22Rv1 (cell line): ENCODE results near the gene PIH1D2.

Experiments used
- H3K27ac ChIP-seq: fragments of 450-650 bp; 2 replicates; pipeline ENCODE4 v1.5.1; 2017
- CTCF ChIP-seq: fragments of 450-650 bp; IDR thresholded peaks from 2 replicates; pipeline ENCODE4 v1.5.1; 2017; ENCODE audit warnings: mild to moderate bottlenecking
- ZFX ChIP-seq: fragments of 450-650 bp; IDR thresholded peaks from 2 replicates; pipeline ENCODE4 v1.6.1; 2017; ENCODE audit warnings: antibody characterized with exemption, borderline replicate concordance

PIH1D2 gene

GRCh38 chr11:112087212-112087611 is 13.4 kb upstream of the PIH1D2 start:
- TF ChIP-seq CTCF (no peak), ZFX (no peak)
- H3K27ac ChIP-seq = peak overlapping the region; percentile 76

DNA sequence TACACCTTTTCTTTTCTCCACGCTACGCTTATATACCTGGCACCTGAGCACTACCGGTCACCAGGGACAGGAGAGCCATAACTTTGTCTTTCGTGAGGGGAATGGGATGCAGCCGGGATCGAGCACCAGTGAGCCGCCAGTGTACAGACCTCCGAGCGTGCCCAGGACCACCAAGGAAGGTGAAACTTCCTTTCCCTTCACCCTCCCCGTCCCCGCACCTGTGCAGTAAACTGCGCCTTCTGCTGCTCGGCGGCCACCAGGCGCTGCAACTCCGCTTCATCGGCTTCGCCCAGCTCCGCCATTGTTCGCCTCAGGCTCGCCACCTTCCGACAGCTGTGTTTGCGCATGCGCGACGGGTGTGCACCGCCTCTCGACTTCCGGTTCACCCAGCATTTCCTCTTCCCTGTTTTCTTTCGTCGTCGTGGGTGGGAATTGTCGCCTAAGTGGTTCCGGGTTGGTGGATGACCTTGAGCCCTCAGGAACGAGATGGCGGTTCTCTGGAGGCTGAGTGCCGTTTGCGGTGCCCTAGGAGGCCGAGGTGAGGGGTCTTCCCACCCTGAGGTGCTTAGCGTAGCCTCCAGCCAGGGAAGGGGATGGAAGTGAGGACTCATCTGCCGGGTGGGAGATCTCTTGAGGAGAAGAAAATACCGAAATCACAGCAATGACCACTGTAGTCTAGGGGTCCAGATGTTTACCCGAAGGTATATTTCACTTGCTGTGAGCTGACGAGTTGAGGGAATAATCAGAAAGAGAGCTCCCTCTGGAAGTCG is 12.8 kb upstream of the PIH1D2 start, which contains the start of the genes SDHD and TIMM8B:
Gene SDHD, plus strand, starts transcription at position 452 of the 770 bp plus-strand sequence. Its CDS starts 35 bp downstream, at position 487.
Gene TIMM8B, minus strand, starts transcription at position 335 of the 770 bp plus-strand sequence. Its CDS starts 33 bp downstream, at position 302.
- H3K27ac ChIP-seq = peak within 1 kb of the TSS; percentile 76
- TF ChIP-seq ZFX (no peak), CTCF (peak; percentile 29)

DNA sequence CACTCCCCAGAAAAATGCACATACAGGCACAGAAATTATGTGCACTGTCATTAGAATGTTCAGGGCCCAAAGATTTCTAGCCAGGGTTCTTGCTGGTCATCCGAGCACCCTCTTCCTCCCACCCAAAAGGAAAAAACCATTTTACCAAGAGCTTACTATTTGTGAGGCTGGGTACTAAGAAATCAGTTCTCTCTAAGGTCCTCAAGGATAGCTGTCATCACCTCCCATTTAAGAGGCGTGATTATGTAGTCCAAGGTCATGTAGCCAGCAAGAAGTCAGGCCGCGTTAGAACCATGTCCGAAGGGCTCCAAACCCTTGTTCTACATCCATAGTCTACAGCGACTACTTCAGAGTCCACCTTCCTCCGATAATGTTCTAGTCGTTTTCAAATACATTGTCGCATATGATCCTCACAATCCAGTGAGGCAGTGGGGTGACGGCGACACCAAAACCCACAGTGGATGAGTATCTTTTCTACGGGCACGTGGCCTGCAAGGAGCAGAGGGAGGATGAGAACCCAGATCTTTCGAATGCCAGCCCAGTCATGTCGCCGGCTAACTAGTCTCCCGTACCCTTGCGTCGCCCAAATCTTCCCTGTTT is 12.1 kb upstream of the PIH1D2 start:
- H3K27ac ChIP-seq = peak overlapping the region; percentile 76
- TF ChIP-seq ZFX (no peak), CTCF (no peak)

GRCh38 chr11:112082729-112083128 is 8.9 kb upstream of the PIH1D2 start:
- TF ChIP-seq CTCF (no peak), ZFX (no peak)
- H3K27ac ChIP-seq = peak overlapping the region; percentile 19; the same call in 1 of the 2 replicates

GRCh38 chr11:112062923-112063322 is 10.9 kb downstream of the PIH1D2 start:
- H3K27ac ChIP-seq = no peak overlapping the region
- no peak for TF ChIP-seq CTCF
- no peak for TF ChIP-seq ZFX

GRCh38 chr11:112058103-112058502 is 15.7 kb downstream of the PIH1D2 start:
- H3K27ac ChIP-seq = no peak overlapping the region
- no peak for TF ChIP-seq ZFX
- no peak for TF ChIP-seq CTCF

GRCh38 chr11:112057170-112057569 is 16.6 kb downstream of the PIH1D2 start:
- TF ChIP-seq CTCF (no peak), ZFX (no peak)
- no peak overlapping the region for H3K27ac ChIP-seq
